Measurements from ENCODE around the gene SOX6. TPM values are rescaled to one million over a fixed set of nuclear protein-coding genes. Genes with fewer than 3 reads are reported as not detected.

Gene SOX6
- total and polyA plus RNA-seq, 2 of the 13 experiments (the other 11 are each of a cell fraction or from before 2014, with no cell fraction given): 2.6 to 11.2 TPM

DNA sequence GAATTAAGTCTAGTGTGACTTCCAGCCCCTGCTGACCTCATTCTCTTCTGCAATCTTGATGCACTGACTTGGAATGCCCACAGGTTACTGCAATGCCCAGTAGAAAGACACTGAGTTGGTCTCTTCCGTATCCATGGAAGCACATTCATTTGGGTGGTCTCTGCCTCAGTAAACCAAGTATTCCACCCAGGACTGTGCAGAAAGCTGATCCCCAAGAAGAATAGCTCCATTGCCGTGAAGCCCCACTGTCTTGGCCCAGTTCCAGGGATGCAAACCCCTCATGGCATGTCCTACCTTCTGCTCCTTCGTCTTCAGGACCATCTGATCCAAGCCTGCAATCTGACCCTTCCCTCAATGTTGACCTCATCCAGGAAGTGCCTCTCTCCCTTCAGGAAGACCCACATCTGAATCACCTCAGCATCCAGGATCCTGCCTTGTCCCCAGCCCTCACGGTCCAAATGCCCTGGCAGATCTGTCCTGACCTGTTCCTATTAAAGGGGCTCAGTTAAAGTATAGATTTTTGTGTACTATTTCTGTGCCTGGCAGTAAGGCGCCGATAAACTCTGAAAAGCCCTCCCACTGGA, 425.8 kb downstream of the SOX6 start:
- Histone ChIP-seq H3K9me3 (ENCODE audit: low read length) (no peaks in the 10 kb centered on the region), H3K4me1 (ENCODE audit: insufficient read depth, low read length) (no peaks in the 10 kb centered on the region; the same call in 1 of the 2 replicates), H3K27ac (ENCODE audit: extremely low read length, insufficient read depth, low read length) (no peak overlapping the region), H4K20me1 (ENCODE audit: insufficient read depth, low read length) (no peaks in the 10 kb centered on the region), H3K79me2 (ENCODE audit: insufficient read depth, low read length) (no peaks in the 10 kb centered on the region), H3K4me2 (ENCODE audit: low read depth, low read length) (no peak overlapping the region), H3K36me3 (replicated peaks in 1 of 2; ENCODE audit: control insufficient read depth in 1 of 2, insufficient read depth in 2 of 2, low read length in 2 of 2) (no peaks in the 10 kb centered on the region), H3K9ac (ENCODE audit: insufficient read depth, low read depth, low read length) (no peak overlapping the region), H3K4me3 (replicated peaks in 1 of 3; ENCODE audit: insufficient read depth in 1 of 3, low read depth in 2 of 3, low read length in 3 of 3) (no peak overlapping the region), H3K27me3 (ENCODE audit: control insufficient read depth in 1 of 2, insufficient read depth in 2 of 2, low read length in 2 of 2) (peaks cover 0 to 7% of the 10 kb centered on the region in 2 experiments; a peak in 2 of 5 replicates), H2AFZ (ENCODE audit: low read length) (no peak overlapping the region)
- ChIA-PET CTCF (ENCODE audit: low intra/inter-chr PET ratio, low total read pairs) (no interaction called here), POLR2A (no interaction called here)
- in situ Hi-C loops (cut with HindIII; ENCODE audit: extremely low pct_ligation_motif_present, low pct_unique_long_range_greater_than_20kb) (no loop called here), intact Hi-C loops (cut with micrococcal nuclease; ENCODE audit: unreplicated experiment) (no loop called here)
- FAIRE-seq (no peak), ATAC-seq (no peak), DNase-seq (ENCODE audit: low spot score) (no peak)
- BruUV-seq (replicated peaks): no TSS peak
- TF ChIP-seq CBX1 (IDR thresholded peaks at IDR 0.05; ENCODE audit: low read depth) (no peak), TCF7 (IDR thresholded peaks at IDR 0.05; ENCODE audit: low read depth) (no peak), POLR2G (IDR thresholded peaks at IDR 0.05; ENCODE audit: low read depth, low read length) (no peak), YY1 (IDR thresholded peaks at IDR 0.05; ENCODE audit: insufficient read depth, insufficient replicate concordance, low read depth, low read length) (no peak), ZNF34 (CRISPR knock-in tag; IDR thresholded peaks at IDR 0.05; ENCODE audit: borderline replicate concordance) (no peak), THYN1 (CRISPR knock-in tag; IDR thresholded peaks at IDR 0.05; ENCODE audit: borderline replicate concordance, low read depth) (no peak)
- TF ChIP-seq, protein P1, sequence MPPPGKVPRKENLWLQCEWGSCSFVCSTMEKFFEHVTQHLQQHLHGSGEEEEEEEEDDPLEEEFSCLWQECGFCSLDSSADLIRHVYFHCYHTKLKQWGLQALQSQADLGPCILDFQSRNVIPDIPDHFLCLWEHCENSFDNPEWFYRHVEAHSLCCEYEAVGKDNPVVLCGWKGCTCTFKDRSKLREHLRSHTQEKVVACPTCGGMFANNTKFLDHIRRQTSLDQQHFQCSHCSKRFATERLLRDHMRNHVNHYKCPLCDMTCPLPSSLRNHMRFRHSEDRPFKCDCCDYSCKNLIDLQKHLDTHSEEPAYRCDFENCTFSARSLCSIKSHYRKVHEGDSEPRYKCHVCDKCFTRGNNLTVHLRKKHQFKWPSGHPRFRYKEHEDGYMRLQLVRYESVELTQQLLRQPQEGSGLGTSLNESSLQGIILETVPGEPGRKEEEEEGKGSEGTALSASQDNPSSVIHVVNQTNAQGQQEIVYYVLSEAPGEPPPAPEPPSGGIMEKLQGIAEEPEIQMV (CRISPR knock-in tag; IDR thresholded peaks at IDR 0.05; ENCODE audit: low read depth): no peak
- TF ChIP-seq, protein P2, sequence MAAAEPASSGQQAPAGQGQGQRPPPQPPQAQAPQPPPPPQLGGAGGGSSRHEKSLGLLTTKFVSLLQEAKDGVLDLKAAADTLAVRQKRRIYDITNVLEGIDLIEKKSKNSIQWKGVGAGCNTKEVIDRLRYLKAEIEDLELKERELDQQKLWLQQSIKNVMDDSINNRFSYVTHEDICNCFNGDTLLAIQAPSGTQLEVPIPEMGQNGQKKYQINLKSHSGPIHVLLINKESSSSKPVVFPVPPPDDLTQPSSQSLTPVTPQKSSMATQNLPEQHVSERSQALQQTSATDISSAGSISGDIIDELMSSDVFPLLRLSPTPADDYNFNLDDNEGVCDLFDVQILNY (CRISPR knock-in tag; conservative IDR thresholded peaks at IDR 0.05): no peak
- TF ChIP-seq, protein P3, sequence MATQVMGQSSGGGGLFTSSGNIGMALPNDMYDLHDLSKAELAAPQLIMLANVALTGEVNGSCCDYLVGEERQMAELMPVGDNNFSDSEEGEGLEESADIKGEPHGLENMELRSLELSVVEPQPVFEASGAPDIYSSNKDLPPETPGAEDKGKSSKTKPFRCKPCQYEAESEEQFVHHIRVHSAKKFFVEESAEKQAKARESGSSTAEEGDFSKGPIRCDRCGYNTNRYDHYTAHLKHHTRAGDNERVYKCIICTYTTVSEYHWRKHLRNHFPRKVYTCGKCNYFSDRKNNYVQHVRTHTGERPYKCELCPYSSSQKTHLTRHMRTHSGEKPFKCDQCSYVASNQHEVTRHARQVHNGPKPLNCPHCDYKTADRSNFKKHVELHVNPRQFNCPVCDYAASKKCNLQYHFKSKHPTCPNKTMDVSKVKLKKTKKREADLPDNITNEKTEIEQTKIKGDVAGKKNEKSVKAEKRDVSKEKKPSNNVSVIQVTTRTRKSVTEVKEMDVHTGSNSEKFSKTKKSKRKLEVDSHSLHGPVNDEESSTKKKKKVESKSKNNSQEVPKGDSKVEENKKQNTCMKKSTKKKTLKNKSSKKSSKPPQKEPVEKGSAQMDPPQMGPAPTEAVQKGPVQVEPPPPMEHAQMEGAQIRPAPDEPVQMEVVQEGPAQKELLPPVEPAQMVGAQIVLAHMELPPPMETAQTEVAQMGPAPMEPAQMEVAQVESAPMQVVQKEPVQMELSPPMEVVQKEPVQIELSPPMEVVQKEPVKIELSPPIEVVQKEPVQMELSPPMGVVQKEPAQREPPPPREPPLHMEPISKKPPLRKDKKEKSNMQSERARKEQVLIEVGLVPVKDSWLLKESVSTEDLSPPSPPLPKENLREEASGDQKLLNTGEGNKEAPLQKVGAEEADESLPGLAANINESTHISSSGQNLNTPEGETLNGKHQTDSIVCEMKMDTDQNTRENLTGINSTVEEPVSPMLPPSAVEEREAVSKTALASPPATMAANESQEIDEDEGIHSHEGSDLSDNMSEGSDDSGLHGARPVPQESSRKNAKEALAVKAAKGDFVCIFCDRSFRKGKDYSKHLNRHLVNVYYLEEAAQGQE (IDR thresholded peaks at IDR 0.05; ENCODE audit: borderline replicate concordance in 1 of 2, low read depth in 1 of 2, low read length in 2 of 2): no peak
- 17% methylated on average over 6 of the region's 6 CpGs for WGBS (ENCODE audit: low lambda C conversion rate)
